Measurements from ENCODE around the gene GALNT7. TPM values are rescaled to one million over a fixed set of nuclear protein-coding genes. Genes with fewer than 3 reads are reported as not detected.
A peak's percentile ranks its signal among the peaks of the same experiment; 100 is the strongest.

Gene GALNT7
- total RNA-seq, 1 donor from 2014 or later, result 36.7 TPM

DNA sequence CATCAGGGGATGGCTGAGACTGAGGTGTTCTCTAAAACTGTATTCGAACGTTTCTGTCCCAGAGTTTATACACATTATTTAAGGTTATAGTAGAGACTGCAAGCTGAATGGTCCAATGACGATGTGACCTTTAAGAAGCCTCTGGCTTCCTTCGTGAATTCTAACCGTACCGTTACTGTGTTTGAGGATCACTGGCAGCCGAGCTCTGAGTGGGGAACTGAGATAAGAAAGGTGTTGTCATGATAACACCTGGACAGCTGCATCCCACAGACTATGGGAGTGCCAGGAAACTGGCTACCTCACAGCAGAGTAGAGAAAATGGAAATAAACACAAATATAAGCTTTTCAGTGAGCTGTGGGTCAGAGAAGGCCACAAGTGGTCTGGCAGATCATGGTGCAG lies 106.5 kb downstream of the GALNT7 start:
- Mint-ChIP-seq H3K27me3 (ENCODE audit: low read depth) (no peaks in the 10 kb centered on the region), H3K4me3 (no peak overlapping the region), H3K4me1 (peaks cover 21% of the 10 kb centered on the region), H3K36me3 (peaks cover 12% of the 10 kb centered on the region), H3K27ac (no peak overlapping the region), H3K9me3 (peaks cover 13% of the 10 kb centered on the region)
- no peak for DNase-seq (ENCODE audit: low spot score in 2 of 2, unreplicated experiment in 2 of 2)
- TF ChIP-seq, protein P1, sequence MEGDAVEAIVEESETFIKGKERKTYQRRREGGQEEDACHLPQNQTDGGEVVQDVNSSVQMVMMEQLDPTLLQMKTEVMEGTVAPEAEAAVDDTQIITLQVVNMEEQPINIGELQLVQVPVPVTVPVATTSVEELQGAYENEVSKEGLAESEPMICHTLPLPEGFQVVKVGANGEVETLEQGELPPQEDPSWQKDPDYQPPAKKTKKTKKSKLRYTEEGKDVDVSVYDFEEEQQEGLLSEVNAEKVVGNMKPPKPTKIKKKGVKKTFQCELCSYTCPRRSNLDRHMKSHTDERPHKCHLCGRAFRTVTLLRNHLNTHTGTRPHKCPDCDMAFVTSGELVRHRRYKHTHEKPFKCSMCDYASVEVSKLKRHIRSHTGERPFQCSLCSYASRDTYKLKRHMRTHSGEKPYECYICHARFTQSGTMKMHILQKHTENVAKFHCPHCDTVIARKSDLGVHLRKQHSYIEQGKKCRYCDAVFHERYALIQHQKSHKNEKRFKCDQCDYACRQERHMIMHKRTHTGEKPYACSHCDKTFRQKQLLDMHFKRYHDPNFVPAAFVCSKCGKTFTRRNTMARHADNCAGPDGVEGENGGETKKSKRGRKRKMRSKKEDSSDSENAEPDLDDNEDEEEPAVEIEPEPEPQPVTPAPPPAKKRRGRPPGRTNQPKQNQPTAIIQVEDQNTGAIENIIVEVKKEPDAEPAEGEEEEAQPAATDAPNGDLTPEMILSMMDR (IDR thresholded peaks at IDR 0.05; ENCODE audit: unreplicated experiment), result no peak

DNA sequence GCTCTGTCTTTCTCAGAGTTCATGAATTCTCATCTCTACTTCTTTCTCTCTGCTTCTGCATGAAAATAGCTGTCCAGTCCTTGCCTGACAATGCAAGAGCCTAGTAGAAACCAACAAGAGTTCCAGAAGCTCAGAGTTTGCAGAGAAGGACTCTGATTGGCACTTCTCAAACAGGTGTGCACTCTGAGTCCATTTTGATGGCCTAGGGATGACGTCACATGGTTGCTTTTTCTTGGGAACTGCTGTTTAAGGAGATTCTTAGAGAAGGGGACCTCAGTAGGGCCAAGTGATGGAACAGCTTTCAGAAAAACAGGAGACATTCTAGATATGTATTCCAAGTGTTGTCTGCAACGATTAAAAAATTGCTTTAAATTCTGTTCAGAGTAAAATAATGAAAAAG lies 108.7 kb downstream of the GALNT7 start:
- no peak overlapping the region for H3K4me3 Mint-ChIP-seq
- peaks cover 11% of the 10 kb centered on the region for H3K4me1 Mint-ChIP-seq
- peaks cover 12% of the 10 kb centered on the region for H3K36me3 Mint-ChIP-seq
- DNase-seq (ENCODE audit: low spot score in 2 of 2, unreplicated experiment in 2 of 2), result no peak
- no peaks in the 10 kb centered on the region for H3K27me3 Mint-ChIP-seq (ENCODE audit: low read depth)
- no peak overlapping the region for H3K27ac Mint-ChIP-seq
- TF ChIP-seq, protein P1 (IDR thresholded peaks at IDR 0.05; ENCODE audit: unreplicated experiment), result no peak
- peaks cover 13% of the 10 kb centered on the region for H3K9me3 Mint-ChIP-seq

DNA sequence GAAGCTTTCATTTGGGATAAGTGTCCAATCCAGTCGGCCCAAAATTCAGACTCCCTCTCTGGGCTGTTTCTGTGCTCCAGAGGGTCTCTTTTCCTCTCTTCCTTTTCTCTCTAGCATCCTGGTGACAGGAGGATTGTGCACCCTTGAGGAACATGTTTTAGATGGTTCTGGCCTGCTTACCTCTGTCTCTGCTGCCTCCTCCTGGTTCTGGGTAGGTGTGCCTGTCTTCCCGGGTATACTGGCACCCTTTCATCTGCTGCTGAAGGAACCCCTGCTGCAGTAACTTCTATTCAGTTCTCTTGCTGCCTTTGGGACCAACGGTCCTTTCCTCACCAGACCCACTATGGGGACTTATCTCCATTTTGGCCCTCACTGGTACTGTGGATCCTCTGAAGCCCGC lies 112.4 kb downstream of the GALNT7 start:
- Mint-ChIP-seq H3K36me3 (peaks cover 17% of the 10 kb centered on the region), H3K27ac (no peak overlapping the region), H3K4me1 (peaks cover 11% of the 10 kb centered on the region), H3K9me3 (peaks cover 29% of the 10 kb centered on the region), H3K27me3 (ENCODE audit: low read depth) (no peaks in the 10 kb centered on the region), H3K4me3 (no peak overlapping the region)
- TF ChIP-seq, protein P1 (IDR thresholded peaks at IDR 0.05; ENCODE audit: unreplicated experiment), result no peak
- no peak for DNase-seq (ENCODE audit: low spot score in 2 of 2, unreplicated experiment in 2 of 2)

DNA sequence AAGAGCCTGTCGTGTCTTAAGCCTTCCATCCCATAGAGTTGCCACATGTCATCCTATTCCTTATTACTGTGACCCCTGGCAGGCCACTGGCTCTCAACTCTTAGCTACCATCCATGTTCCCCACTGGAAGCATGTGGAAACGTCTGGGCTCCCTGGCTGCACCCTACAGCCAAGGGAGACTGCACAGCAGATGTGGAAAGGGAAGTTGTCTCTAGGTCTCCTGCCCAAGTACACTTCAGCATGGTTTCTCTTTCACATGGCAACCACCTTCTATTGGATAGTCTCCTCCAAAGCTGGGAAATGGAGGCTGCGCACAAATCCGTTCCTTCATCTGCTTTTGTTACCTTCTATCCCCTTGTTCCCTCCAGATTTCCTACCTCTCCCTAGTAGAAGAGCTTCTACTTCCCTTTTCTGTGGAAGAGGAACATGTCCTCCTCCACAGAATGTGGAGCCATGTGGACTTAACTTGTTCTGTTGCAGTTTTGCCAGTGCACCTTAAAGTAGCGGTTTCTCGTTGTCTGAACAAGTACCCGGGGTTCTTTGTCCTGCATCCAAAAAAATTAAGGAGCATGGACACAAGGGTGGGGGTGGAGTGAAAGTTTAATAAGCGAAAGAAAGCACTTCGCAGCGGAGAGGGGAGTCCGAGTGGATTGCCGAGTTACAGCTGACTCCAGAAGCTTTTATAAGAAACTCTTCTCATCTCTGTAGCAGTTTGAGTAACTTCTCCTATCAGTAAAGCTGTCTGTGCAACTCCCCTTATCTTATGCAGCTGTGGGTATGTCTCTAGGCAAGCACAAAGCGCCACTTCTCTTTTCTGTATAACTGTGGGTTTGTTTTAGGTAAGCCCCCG lies 113.0 kb downstream of the GALNT7 start:
- Mint-ChIP-seq H3K9me3 (peaks cover 34% of the 10 kb centered on the region), H3K36me3 (peaks cover 20% of the 10 kb centered on the region), H3K27ac (no peak overlapping the region), H3K4me1 (peaks cover 9% of the 10 kb centered on the region), H3K4me3 (peak overlapping the region; percentile 13), H3K27me3 (ENCODE audit: low read depth) (no peaks in the 10 kb centered on the region)
- TF ChIP-seq, protein P1 (IDR thresholded peaks at IDR 0.05; ENCODE audit: unreplicated experiment), result no peak
- no peak for DNase-seq (ENCODE audit: low spot score in 2 of 2, unreplicated experiment in 2 of 2)

DNA sequence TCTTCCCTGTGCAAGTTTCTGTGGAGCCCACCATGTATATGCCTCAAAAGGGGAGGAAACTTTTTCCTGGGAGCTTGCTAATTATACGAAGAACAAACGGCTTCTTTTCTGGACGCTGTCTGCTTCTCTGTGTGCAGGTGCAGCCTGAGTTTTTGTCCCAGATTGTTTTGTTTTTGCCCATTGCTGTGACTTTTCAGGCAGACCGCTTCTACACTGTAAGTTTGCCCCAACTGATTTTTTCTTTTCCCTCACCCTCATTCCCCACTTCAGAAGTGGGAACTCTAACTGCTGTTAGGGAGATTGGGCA lies 113.6 kb downstream of the GALNT7 start:
- Mint-ChIP-seq H3K27me3 (ENCODE audit: low read depth) (no peaks in the 10 kb centered on the region), H3K36me3 (peaks cover 25% of the 10 kb centered on the region), H3K27ac (no peak overlapping the region), H3K4me1 (peaks cover 7% of the 10 kb centered on the region), H3K9me3 (peaks cover 39% of the 10 kb centered on the region), H3K4me3 (no peak overlapping the region)
- TF ChIP-seq, protein P1 (IDR thresholded peaks at IDR 0.05; ENCODE audit: unreplicated experiment), result no peak
- DNase-seq (ENCODE audit: low spot score in 2 of 2, unreplicated experiment in 2 of 2), result no peak
